ENCODE data around the gene MOSPD3. TPM values are rescaled to one million over a fixed set of nuclear protein-coding genes. Genes with fewer than 3 reads are reported as not detected.

The MOSPD3 gene
- total RNA-seq, 3 donors from 2014 or later, result 8.8 to 12.6 (median 11.8) TPM

DNA sequence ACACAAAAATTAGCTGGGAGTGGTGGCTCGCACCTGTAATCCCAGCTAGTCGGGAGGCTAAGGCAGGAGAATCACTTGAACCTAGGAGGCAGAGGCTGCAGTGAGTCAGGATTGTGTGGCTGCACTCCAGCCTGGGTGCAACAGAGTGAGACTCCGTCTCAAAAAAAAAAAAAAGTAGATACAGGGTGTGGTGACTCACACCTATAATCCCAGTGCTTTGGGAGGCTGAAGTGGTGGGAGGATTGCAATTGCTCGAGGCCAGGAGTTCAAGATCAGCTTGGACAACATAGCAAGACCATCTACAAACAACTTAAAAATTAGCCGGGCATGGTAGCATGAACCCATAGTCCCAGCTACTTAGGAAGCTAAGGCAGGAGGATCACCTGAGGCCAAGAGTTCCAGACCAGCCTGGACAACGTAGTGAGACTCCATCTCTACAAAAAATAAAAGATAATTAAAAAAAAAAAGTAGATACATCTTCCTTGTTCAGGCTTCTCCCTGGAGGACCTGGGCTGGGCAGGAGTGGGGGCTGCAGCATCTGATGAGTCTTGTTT lies 2.0 kb downstream of the MOSPD3 start:
- H3K9me3 ChIP-seq, result no peaks in the 10 kb centered on the region
- no peaks in the 10 kb centered on the region for H3K36me3 ChIP-seq
- H3K4me3 ChIP-seq, result no peak overlapping the region
- peaks cover 0 to 6% of the 10 kb centered on the region in 2 donors for H3K4me1 ChIP-seq
- H3K27ac ChIP-seq, result no peak overlapping the region
- intact Hi-C loops (cut with DNase I; ENCODE audit: low total_unique reads), result no loop called here
- no peaks in the 10 kb centered on the region for H3K27me3 ChIP-seq
- no peak for DNase-seq (ENCODE audit: low spot score in 2 of 2)
- TF ChIP-seq POLR2A (IDR thresholded peaks at IDR 0.05) (no peak), POLR2AphosphoS5 (IDR thresholded peaks at IDR 0.05) (no peak)
- TF ChIP-seq, protein P1, sequence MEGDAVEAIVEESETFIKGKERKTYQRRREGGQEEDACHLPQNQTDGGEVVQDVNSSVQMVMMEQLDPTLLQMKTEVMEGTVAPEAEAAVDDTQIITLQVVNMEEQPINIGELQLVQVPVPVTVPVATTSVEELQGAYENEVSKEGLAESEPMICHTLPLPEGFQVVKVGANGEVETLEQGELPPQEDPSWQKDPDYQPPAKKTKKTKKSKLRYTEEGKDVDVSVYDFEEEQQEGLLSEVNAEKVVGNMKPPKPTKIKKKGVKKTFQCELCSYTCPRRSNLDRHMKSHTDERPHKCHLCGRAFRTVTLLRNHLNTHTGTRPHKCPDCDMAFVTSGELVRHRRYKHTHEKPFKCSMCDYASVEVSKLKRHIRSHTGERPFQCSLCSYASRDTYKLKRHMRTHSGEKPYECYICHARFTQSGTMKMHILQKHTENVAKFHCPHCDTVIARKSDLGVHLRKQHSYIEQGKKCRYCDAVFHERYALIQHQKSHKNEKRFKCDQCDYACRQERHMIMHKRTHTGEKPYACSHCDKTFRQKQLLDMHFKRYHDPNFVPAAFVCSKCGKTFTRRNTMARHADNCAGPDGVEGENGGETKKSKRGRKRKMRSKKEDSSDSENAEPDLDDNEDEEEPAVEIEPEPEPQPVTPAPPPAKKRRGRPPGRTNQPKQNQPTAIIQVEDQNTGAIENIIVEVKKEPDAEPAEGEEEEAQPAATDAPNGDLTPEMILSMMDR (IDR thresholded peaks at IDR 0.05), result no peak

DNA sequence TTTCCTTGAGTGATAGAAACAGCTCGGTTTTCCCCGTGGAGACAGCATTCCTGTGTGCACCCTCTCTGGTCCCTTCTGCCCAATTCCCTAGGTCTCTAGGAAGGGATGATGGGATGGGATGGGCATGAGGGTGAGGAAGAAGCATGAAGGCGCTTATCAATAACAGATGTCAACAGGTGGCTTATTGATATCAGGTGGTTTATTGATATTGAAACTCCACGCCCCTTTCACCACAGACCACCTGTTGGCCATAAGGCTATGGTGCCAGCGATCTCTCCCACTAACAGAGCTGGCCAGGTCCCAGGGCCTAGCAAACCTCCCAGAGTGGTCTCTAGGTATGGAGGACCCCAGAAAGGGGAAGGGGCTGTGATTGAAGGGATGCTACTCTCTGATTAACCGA lies 7.9 kb downstream of the MOSPD3 start:
- TF ChIP-seq, protein P1 (IDR thresholded peaks at IDR 0.05), result no peak
- TF ChIP-seq POLR2AphosphoS5 (IDR thresholded peaks at IDR 0.05) (no peak), POLR2A (IDR thresholded peaks at IDR 0.05) (no peak)
- H3K27me3 ChIP-seq, result no peaks in the 10 kb centered on the region
- no peaks in the 10 kb centered on the region for H3K4me1 ChIP-seq
- DNase-seq (ENCODE audit: low spot score in 2 of 2), result no peak
- H3K27ac ChIP-seq, result no peak overlapping the region
- H3K36me3 ChIP-seq, result no peaks in the 10 kb centered on the region
- intact Hi-C loops (cut with DNase I; ENCODE audit: low total_unique reads), result no loop called here
- no peaks in the 10 kb centered on the region for H3K9me3 ChIP-seq
- no peak overlapping the region for H3K4me3 ChIP-seq

DNA sequence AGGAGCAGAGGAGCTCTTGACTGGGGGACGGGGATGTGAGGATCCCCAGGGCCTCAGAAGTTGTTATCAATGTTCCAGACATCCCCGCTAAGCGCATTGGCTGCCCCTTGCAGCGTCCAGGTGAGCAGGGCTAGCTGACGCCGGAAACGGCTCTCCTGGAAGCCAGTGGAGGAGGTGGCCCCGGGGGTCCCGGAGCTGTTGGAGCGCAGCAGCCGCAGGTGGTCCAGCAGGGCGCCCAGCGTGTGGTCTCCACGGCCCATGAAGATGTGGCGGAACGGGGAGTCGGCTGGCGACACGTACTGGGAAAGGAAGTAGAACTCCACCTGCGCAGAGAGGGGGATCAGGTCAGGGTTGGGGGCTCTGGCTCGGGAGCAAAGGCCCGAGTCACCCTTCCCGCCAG lies 8.5 kb downstream of the MOSPD3 start:
- H3K4me3 ChIP-seq, result no peak overlapping the region
- TF ChIP-seq, protein P1 (IDR thresholded peaks at IDR 0.05), result no peak
- no peak for TF ChIP-seq POLR2AphosphoS5 (IDR thresholded peaks at IDR 0.05)
- TF ChIP-seq POLR2A (IDR thresholded peaks at IDR 0.05), result no peak
- H3K27me3 ChIP-seq, result no peaks in the 10 kb centered on the region
- intact Hi-C loops (cut with DNase I; ENCODE audit: low total_unique reads), result no loop called here
- H3K36me3 ChIP-seq, result no peaks in the 10 kb centered on the region
- no peaks in the 10 kb centered on the region for H3K9me3 ChIP-seq
- no peak for DNase-seq (ENCODE audit: low spot score in 2 of 2)
- no peak overlapping the region for H3K27ac ChIP-seq
- no peaks in the 10 kb centered on the region for H3K4me1 ChIP-seq

DNA sequence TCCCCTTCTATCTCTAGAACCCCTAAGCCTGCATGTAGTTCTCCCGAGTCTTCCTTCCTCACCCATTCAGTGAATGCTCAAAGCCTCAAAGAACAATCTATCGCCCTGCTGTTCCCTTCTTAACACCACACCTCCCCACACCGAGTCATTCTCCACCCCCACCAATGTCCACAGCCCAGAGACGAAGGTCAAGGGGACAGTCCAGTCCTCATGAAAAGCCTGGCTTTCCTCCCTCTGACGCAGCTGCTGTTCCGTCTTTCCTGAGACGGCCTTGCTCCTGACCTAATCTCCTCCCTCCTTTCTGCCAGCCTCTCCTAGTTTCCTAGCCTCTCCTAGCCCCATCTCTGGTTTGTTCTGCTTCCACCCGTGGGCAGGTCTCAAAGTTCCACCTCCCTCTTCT lies 9.2 kb downstream of the MOSPD3 start:
- TF ChIP-seq POLR2A (IDR thresholded peaks at IDR 0.05) (no peak), POLR2AphosphoS5 (IDR thresholded peaks at IDR 0.05) (no peak)
- TF ChIP-seq, protein P1 (IDR thresholded peaks at IDR 0.05), result no peak
- Histone ChIP-seq H3K36me3 (no peaks in the 10 kb centered on the region), H3K4me3 (no peak overlapping the region), H3K9me3 (no peaks in the 10 kb centered on the region), H3K4me1 (no peaks in the 10 kb centered on the region), H3K27me3 (no peaks in the 10 kb centered on the region), H3K27ac (no peak overlapping the region)
- no peak for DNase-seq (ENCODE audit: low spot score in 2 of 2)
- intact Hi-C loops (cut with DNase I; ENCODE audit: low total_unique reads), result no loop called here

DNA sequence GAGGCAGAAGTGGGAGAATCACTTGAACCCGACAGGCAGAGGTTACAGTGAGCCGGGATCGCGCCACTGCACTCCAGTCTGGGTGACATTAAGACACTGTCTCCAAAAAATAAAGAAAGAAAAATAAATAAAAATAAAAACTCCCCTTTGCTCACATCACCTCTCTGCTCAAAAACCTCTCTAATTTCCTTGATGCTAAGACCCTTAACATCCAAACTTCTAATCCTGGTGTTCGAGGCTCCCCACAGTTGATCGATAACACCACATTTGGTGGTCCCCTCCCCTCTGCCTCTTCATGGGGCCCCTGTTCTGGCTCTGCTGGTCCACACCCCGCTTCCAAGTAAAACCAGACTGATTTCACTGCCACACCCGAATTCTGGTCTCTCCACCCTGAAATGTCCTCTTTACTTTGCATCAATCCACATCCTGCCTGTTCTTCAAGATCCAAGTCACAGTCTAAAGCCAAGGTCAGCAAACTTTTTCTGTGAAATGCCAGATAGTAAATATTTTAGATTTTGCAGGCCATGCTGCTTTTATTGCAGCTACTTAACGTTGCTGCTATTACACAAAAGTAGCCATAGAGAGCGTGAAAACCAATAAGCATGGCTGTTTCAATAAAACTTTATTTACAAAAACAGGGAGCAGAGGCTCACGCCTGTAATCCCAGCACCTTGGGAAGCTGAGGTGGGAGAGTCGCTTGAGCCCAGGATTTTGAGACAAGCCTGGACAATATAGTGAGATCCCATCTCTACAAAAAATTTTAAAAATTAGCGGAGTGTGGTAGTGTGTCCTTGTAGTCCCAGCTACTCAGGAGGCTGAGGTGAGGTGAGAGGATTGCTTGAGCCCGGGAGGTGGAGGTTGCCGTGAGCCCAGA lies 11.8 kb downstream of the MOSPD3 start:
- H3K4me3 ChIP-seq, result no peak overlapping the region
- TF ChIP-seq POLR2A (IDR thresholded peaks at IDR 0.05), result no peak
- TF ChIP-seq POLR2AphosphoS5 (IDR thresholded peaks at IDR 0.05), result no peak
- TF ChIP-seq, protein P1 (IDR thresholded peaks at IDR 0.05), result no peak
- H3K27me3 ChIP-seq, result no peaks in the 10 kb centered on the region
- no peak overlapping the region for H3K27ac ChIP-seq
- H3K4me1 ChIP-seq, result no peaks in the 10 kb centered on the region
- H3K9me3 ChIP-seq, result no peaks in the 10 kb centered on the region
- intact Hi-C loops (cut with DNase I; ENCODE audit: low total_unique reads), result no loop called here
- no peak for DNase-seq (ENCODE audit: low spot score in 2 of 2)
- H3K36me3 ChIP-seq, result no peaks in the 10 kb centered on the region
